GM12878 (cell line): Measurements from ENCODE around the gene TICRR. TPM values are rescaled to one million over a fixed set of nuclear protein-coding genes. Genes with fewer than 3 reads are reported as not detected.

Experiments used
- ATAC-seq: fragments of 200-7000 bp; cut with Tn5 transposase; 3 replicates; pipeline ENCODE4 v1.9.1; 2020; ENCODE audit warnings: mild to moderate bottlenecking, moderate library complexity
- BruUV-seq: library from RNA; stranded (reverse); fragments of 400-500 nt; replicated peaks from 2 replicates; lab custom pipeline; 2021; lab: Mats Ljungman, UMichigan
- CTCF ChIA-PET: fragments of 300-600 bp; sonication (Branson Sonifier 250); formaldehyde crosslinking; extraction: SDS; loops from one replicate; lab custom pipeline; 2021; ENCODE audit warnings: inconsistent platforms; lab: Yijun Ruan, JAX
- POLR2A ChIA-PET: fragments of 350-600 bp; formaldehyde crosslinking; extraction: SDS; loops from one replicate; lab custom pipeline; 2021; ENCODE audit warnings: inconsistent platforms; lab: Charles Lee
- RAD21 ChIA-PET: fragments of 300-600 bp; sonication (Branson Sonifier 250); formaldehyde crosslinking; loops from one replicate; lab custom pipeline; 2023; ENCODE audit warnings: antibody characterized with exemption; ENCODE audit not compliant: unreplicated experiment; lab: Charles Lee
- SMC1A ChIA-PET: fragments of 300-600 bp; sonication (Branson Sonifier 250); formaldehyde crosslinking; loops from one replicate; lab custom pipeline; 2023; ENCODE audit not compliant: unreplicated experiment, uncharacterized antibody; lab: Charles Lee
- DNase-seq: peaks from one replicate; pipeline ENCODE4 v3.0.0-alpha.2; 2011; ENCODE audit warnings: low read depth, low spot score
- FAIRE-seq: peaks from 3 replicates; lab custom pipeline; 2011; peaks lifted over from hg19 to GRCh38; lab: Jason Lieb, UNC
- H2AFZ ChIP-seq: 2 replicates; pipeline ENCODE4 v1.6.0; 2011; ENCODE audit warnings: low read depth, low read length, control low read depth; ENCODE audit not compliant: control insufficient read depth
- H3K27ac ChIP-seq: 2 replicates; pipeline ENCODE4 v1.5.1; 2011; ENCODE audit warnings: control low read depth; ENCODE audit not compliant: control insufficient read depth, insufficient read depth
- H3K27me3 ChIP-seq, 2 experiments: replicated peaks in 1 of 2; 2 replicates each; pipeline versions ENCODE4 v1.6.0 to v1.6.1; 2011; ENCODE audit warnings: low read length in 1 of 2; ENCODE audit not compliant: control insufficient read depth in 2 of 2, insufficient read depth in 2 of 2
- H3K36me3 ChIP-seq, 2 experiments: 2 replicates each; pipeline ENCODE4 v1.5.1; 2011; ENCODE audit warnings: low read length in 1 of 2; ENCODE audit not compliant: control insufficient read depth in 2 of 2, insufficient read depth in 2 of 2
- H3K4me1 ChIP-seq: 2 replicates; pipeline ENCODE4 v1.6.1; 2011; ENCODE audit warnings: mild to moderate bottlenecking, low read length, moderate library complexity, mixed read lengths; ENCODE audit not compliant: control insufficient read depth, insufficient read depth
- H3K4me2 ChIP-seq: 2 replicates; pipeline ENCODE4 v1.6.0; 2011; ENCODE audit warnings: control low read depth; ENCODE audit not compliant: control insufficient read depth, insufficient read depth
- H3K4me3 ChIP-seq: fragments of 200-600 bp; sonication (generic); 2 replicates; pipeline ENCODE4 v1.5.1; 2016
- H3K79me2 ChIP-seq: 2 replicates; pipeline ENCODE4 v1.6.0; 2011; ENCODE audit warnings: low read length; ENCODE audit not compliant: control insufficient read depth, insufficient read depth
- H3K9ac ChIP-seq: 2 replicates; pipeline ENCODE4 v1.8.0; 2011; ENCODE audit warnings: low read length, control low read depth, mixed read lengths; ENCODE audit not compliant: control insufficient read depth, insufficient read depth
- H3K9me3 ChIP-seq: replicated peaks from 3 replicates; pipeline ENCODE4 v1.5.1; 2011; ENCODE audit warnings: mild to moderate bottlenecking, low read length; ENCODE audit not compliant: control insufficient read depth, insufficient read depth
- H4K20me1 ChIP-seq: 2 replicates; pipeline ENCODE4 v1.6.0; 2011; ENCODE audit not compliant: control insufficient read depth, insufficient read depth
- BHLHE40 ChIP-seq, 2 experiments: fragments of 450-650 bp in 1 of 2; IDR thresholded peaks; 2 replicates each; pipeline ENCODE4 v1.6.1; 2011 to 2017; ENCODE audit warnings: low read depth in 2 of 2, borderline replicate concordance in 1 of 2, improper control_type of control experiment in 1 of 2, low read length in 1 of 2, mild to moderate bottlenecking in 1 of 2
- DPF2 ChIP-seq: fragments of 450-650 bp; IDR thresholded peaks from 2 replicates; pipeline ENCODE4 v1.6.1; 2017; ENCODE audit warnings: mild to moderate bottlenecking
- FOXK2 ChIP-seq: fragments of 450-650 bp; IDR thresholded peaks from 2 replicates; pipeline ENCODE4 v1.6.1; 2017; ENCODE audit warnings: mild to moderate bottlenecking, moderate library complexity
- FOXM1 ChIP-seq: IDR thresholded peaks from 2 replicates; pipeline ENCODE4 v1.6.1; 2012; ENCODE audit warnings: low read depth, mild to moderate bottlenecking, inconsistent platforms, low read length, moderate library complexity
- JUND ChIP-seq: IDR thresholded peaks from 2 replicates; pipeline ENCODE4 v1.6.1; 2012; ENCODE audit warnings: low read depth, mild to moderate bottlenecking, low read length, improper control_type of control experiment, moderate library complexity
- KAT2A ChIP-seq: conservative IDR thresholded peaks from 2 replicates; pipeline ENCODE4 v1.6.1; 2011; ENCODE audit warnings: low read depth, low read length; ENCODE audit not compliant: control insufficient read depth
- MXI1 ChIP-seq: fragments of 150-350 bp; IDR thresholded peaks from 2 replicates; pipeline ENCODE4 v1.6.1; 2011; ENCODE audit warnings: low read depth, mild to moderate bottlenecking, inconsistent platforms, low read length, improper control_type of control experiment
- NBN ChIP-seq: fragments of 450-650 bp; IDR thresholded peaks from 2 replicates; pipeline ENCODE4 v1.6.1; 2016
- STAT3 ChIP-seq: IDR thresholded peaks from 2 replicates; pipeline ENCODE4 v1.6.1; 2011; ENCODE audit warnings: low read depth, low read length, improper control_type of control experiment
- TARDBP ChIP-seq: IDR thresholded peaks from 2 replicates; pipeline ENCODE4 v1.6.1; 2016; ENCODE audit warnings: borderline replicate concordance
- TCF3 ChIP-seq: IDR thresholded peaks from 2 replicates; pipeline ENCODE4 v1.6.1; 2012; ENCODE audit warnings: low read depth, mild to moderate bottlenecking, low read length, borderline replicate concordance; ENCODE audit not compliant: insufficient read depth
- YY1 ChIP-seq: IDR thresholded peaks from 2 replicates; pipeline ENCODE4 v1.6.1; 2011; ENCODE audit warnings: low read depth, mild to moderate bottlenecking, low read length
- ZBED1 ChIP-seq: IDR thresholded peaks from 2 replicates; pipeline ENCODE4 v1.6.1; 2016; ENCODE audit warnings: borderline replicate concordance
- WGBS: methylation state at CpG from one replicate; pipeline ENCODE4 v1.1.6; 2016; ENCODE audit warnings: low lambda C conversion rate; ENCODE audit not compliant: insufficient replicate concordance, insufficient coverage; ENCODE audit errors: missing lambda C conversion rate; 5-methylcytosine and 5-hydroxymethylcytosine counted together
- in situ Hi-C: fragments of 300-500 bp; cut with MboI; formaldehyde crosslinking; loops from 9 replicates; pipeline ENCODE4 v1.14.3; 2018; ENCODE audit warnings: mixed read lengths
- intact Hi-C: fragments of 100-400 bp; cut with micrococcal nuclease; formaldehyde crosslinking; loops from one replicate; pipeline ENCODE4 v1.14.2; 2022; ENCODE audit not compliant: unreplicated experiment
- polyA plus RNA-seq, 11 experiments: library from polyadenylated mRNA; depleted of rRNA in 4 of 11; unstranded in 6 of 11; stranded (reverse) in 5 of 11; fragments of >200 nt; fragmentation: Nextera tagmentation in 4 of 11; fragmentation: Illumina TruSeq in 1 of 11; extraction: Ambion mirVana in 4 of 11; extraction: Trizol in 1 of 11; gene quantifications; 1 replicate in 1 of 11; 2 replicates in 10 of 11; pipeline versions ENCODE4 v1.2.1 to v1.2.3, GENCODE V29; 2011 to 2016; ENCODE audit warnings: inconsistent platforms in 2 of 11, missing spikeins in 2 of 11, low read depth in 1 of 11
- total RNA-seq, 4 experiments: library from RNA; depleted of rRNA in 3 of 4; stranded (reverse); fragments of >200 nt in 3 of 4; fragmentation: Illumina TruSeq in 1 of 4; extraction: Trizol in 1 of 4; gene quantifications; 2 replicates each; pipeline versions ENCODE4 v1.2.1 to v1.2.3, GENCODE V29; 2013 to 2021
- TF ChIP-seq, protein P1 (sequence below): IDR thresholded peaks from 2 replicates; pipeline ENCODE4 v1.6.1; 2012; ENCODE audit warnings: low read depth, low read length, improper control_type of control experiment
- TF ChIP-seq, protein P2 (sequence below): fragments of 450-650 bp; conservative IDR thresholded peaks from 2 replicates; pipeline ENCODE4 v1.6.1; 2017; ENCODE audit warnings: mild to moderate bottlenecking, moderate library complexity
- TF ChIP-seq, protein P3 (sequence below): IDR thresholded peaks from 2 replicates; pipeline ENCODE4 v1.6.1; 2011; ENCODE audit warnings: borderline replicate concordance, low read depth, mild to moderate bottlenecking, moderate library complexity, low read length; ENCODE audit not compliant: insufficient read depth, poor library complexity, severe bottlenecking

TICRR gene
- total and polyA plus RNA-seq, 10 of the 15 experiments (the other 5 are each of a cell fraction or from before 2014, with no cell fraction given): 0.58 to 21.5 (median 11.5) TPM

DNA sequence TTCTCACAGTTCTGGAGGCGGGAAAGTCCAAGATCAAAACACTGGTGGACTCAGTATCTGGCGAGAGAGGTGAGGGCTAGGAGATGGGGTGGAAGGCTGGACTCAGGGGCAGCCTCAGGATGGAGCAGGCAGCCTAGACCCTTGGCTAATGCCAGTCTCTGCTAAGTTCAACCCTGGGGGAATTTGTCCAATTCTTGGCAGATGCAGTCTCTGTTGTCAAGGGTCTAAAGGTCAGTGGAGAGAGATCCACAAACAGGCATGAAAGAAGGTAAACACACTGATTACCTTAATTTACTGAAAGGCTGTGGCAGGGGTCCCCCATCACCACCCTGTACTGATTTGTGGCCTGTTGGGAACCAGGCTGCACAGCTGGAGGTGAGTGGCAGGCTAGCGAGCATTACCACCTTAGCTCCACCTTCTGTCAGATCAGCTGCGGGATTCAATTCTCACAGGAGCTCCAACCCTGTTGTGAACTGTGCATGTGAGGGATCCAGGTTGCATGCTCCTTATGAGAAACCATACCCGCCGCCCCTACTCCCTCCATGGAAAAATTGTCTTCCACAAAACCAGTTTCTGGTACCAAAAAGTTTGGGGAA is 46.4 kb upstream of the TICRR start (continued):
- TF ChIP-seq, protein P1, sequence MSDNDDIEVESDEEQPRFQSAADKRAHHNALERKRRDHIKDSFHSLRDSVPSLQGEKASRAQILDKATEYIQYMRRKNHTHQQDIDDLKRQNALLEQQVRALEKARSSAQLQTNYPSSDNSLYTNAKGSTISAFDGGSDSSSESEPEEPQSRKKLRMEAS: no peak
- TF ChIP-seq, protein P2, sequence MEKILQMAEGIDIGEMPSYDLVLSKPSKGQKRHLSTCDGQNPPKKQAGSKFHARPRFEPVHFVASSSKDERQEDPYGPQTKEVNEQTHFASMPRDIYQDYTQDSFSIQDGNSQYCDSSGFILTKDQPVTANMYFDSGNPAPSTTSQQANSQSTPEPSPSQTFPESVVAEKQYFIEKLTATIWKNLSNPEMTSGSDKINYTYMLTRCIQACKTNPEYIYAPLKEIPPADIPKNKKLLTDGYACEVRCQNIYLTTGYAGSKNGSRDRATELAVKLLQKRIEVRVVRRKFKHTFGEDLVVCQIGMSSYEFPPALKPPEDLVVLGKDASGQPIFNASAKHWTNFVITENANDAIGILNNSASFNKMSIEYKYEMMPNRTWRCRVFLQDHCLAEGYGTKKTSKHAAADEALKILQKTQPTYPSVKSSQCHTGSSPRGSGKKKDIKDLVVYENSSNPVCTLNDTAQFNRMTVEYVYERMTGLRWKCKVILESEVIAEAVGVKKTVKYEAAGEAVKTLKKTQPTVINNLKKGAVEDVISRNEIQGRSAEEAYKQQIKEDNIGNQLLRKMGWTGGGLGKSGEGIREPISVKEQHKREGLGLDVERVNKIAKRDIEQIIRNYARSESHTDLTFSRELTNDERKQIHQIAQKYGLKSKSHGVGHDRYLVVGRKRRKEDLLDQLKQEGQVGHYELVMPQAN: no peak

DNA sequence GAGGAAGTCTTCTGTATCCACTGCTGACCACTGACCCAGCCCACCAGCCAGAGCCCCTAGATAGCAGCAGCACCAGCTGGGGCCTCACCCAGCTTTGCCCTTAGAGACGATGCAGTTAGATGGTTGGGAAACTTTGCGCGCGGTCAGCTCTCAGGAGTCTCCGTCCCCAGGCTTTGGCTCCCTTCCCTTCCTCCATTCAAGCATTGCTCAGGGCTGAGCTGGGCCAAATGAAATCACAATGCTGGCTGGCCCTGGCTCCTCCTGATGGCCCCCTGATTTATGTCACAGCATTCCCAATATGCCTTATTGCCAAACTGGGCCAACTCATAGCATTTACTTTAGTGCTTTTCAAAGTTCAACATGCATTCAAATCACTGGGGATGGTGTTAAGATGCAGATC is 44.3 kb upstream of the TICRR start:
- WGBS: 82% methylated on average over 5 of the region's 5 CpGs
- FAIRE-seq (no peak), DNase-seq (no peak), ATAC-seq (no peak)
- intact Hi-C loops (no loop called here), in situ Hi-C loops (no loop called here)
- Histone ChIP-seq H3K79me2 (no peaks in the 10 kb centered on the region), H3K27ac (no peak overlapping the region), H3K4me1 (no peaks in the 10 kb centered on the region), H3K4me2 (no peak overlapping the region), H4K20me1 (no peaks in the 10 kb centered on the region), H3K9ac (no peak overlapping the region), H3K27me3 (no peaks in the 10 kb centered on the region), H3K9me3 (no peaks in the 10 kb centered on the region; the same call in 2 of the 3 replicates), H3K4me3 (no peak overlapping the region), H3K36me3 (no peaks in the 10 kb centered on the region), H2AFZ (no peak overlapping the region)
- POLR2A ChIA-PET: no interaction called here
- no peak for TF ChIP-seq YY1
- TF ChIP-seq, protein P3, sequence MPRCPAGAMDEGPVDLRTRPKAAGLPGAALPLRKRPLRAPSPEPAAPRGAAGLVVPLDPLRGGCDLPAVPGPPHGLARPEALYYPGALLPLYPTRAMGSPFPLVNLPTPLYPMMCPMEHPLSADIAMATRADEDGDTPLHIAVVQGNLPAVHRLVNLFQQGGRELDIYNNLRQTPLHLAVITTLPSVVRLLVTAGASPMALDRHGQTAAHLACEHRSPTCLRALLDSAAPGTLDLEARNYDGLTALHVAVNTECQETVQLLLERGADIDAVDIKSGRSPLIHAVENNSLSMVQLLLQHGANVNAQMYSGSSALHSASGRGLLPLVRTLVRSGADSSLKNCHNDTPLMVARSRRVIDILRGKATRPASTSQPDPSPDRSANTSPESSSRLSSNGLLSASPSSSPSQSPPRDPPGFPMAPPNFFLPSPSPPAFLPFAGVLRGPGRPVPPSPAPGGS: no peak
- no peak for TF ChIP-seq STAT3
- no peak for TF ChIP-seq MXI1
- no peak for TF ChIP-seq JUND
- TF ChIP-seq TARDBP: no peak
- no peak for TF ChIP-seq KAT2A
- TF ChIP-seq FOXM1: no peak
- TF ChIP-seq BHLHE40 (IDR thresholded peaks at IDR 0.05; ENCODE audit: borderline replicate concordance in 1 of 2, low read depth in 2 of 2, low read length in 1 of 2): no peak
- no peak for TF ChIP-seq ZBED1
- TF ChIP-seq TCF3: no peak
- TF ChIP-seq FOXK2: no peak
- no peak for TF ChIP-seq DPF2
- no peak for TF ChIP-seq NBN
- CTCF ChIA-PET: interaction anchor here (1.0 to 1.1 kb wide), 2 partner anchors 12 to 36 kb away, joined by 4 to 7 read pairs; no protein-coding TSS in a partner anchor
- RAD21 ChIA-PET: no interaction called here
- SMC1A ChIA-PET: interaction anchor here (1.0 kb wide), 1 partner anchor 9 kb away, joined by 3 read pairs; no protein-coding TSS in a partner anchor
- no TSS peak for BruUV-seq
